Heart left ventricle (tissue), 16 donors: Measurements from ENCODE around the gene LIN9. TPM values are rescaled to one million over a fixed set of nuclear protein-coding genes. Genes with fewer than 3 reads are reported as not detected.

Source experiments
- ATAC-seq, 4 donors: fragments of 200-7000 bp; cut with Tn5 transposase; one replicate each; pipeline ENCODE4 v1.9.1; 2020 to 2022; ENCODE audit warnings: moderate library complexity in 4 of 4, mild to moderate bottlenecking in 3 of 4, moderate number of reproducible peaks in 1 of 4
- DNase-seq, 5 donors: peaks; one replicate each; pipeline ENCODE4 v3.0.0-alpha.2; 2020
- H3K27ac ChIP-seq, 12 donors: fragments of 200-600 bp; sonication (generic) in 4 of 12; one replicate each; pipeline versions ENCODE4 v1.5.0 to v1.8.0; 2016 to 2022; ENCODE audit warnings: mild to moderate bottlenecking in 2 of 12
- H3K27me3 ChIP-seq, 9 donors: fragments of 200-600 bp; sonication (generic) in 2 of 9; one replicate each; pipeline versions ENCODE4 v1.5.1 to v1.8.0; 2016 to 2022; ENCODE audit warnings: mild to moderate bottlenecking in 3 of 9
- H3K36me3 ChIP-seq, 9 donors: fragments of 200-600 bp; sonication (generic) in 2 of 9; one replicate each; pipeline versions ENCODE4 v1.5.0 to v1.8.0; 2018 to 2022; ENCODE audit warnings: mild to moderate bottlenecking in 2 of 9
- H3K4me1 ChIP-seq, 12 donors: fragments of 200-600 bp; sonication (generic) in 4 of 12; one replicate each; pipeline versions ENCODE4 v1.5.0 to v1.8.0; 2016 to 2022; ENCODE audit warnings: mild to moderate bottlenecking in 3 of 12
- H3K4me3 ChIP-seq, 12 donors: fragments of 200-600 bp; sonication (generic) in 4 of 12; one replicate each; pipeline versions ENCODE4 v1.5.0 to v1.8.0; 2017 to 2022; ENCODE audit warnings: mild to moderate bottlenecking in 9 of 12, moderate library complexity in 4 of 12
- H3K9me3 ChIP-seq, 12 donors: fragments of 200-600 bp; sonication (generic) in 4 of 12; one replicate each; pipeline versions ENCODE4 v1.5.0 to v1.8.0; 2016 to 2022; ENCODE audit warnings: mild to moderate bottlenecking in 1 of 12
- CTCF ChIP-seq, 12 donors: fragments of 200-600 bp; sonication (generic) in 4 of 12; IDR thresholded peaks; one replicate each; pipeline versions ENCODE4 v1.5.0 to v1.8.0; 2018 to 2022; ENCODE audit warnings: antibody characterized with exemption in 12 of 12, mild to moderate bottlenecking in 5 of 12
- POLR2A ChIP-seq, 2 donors: fragments of 450-650 bp; IDR thresholded peaks; one replicate each; pipeline ENCODE4 v1.6.1; 2017; ENCODE audit warnings: antibody characterized with exemption in 2 of 2, mild to moderate bottlenecking in 2 of 2, moderate library complexity in 2 of 2
- WGBS, 4 donors: extraction: QIAGEN DNeasy Blood & Tissue Kit in 2 of 4; methylation state at CpG; one replicate each; pipeline versions ENCODE4 v1.1.5 to v1.1.7; 2013 to 2018; 5-methylcytosine and 5-hydroxymethylcytosine counted together
- intact Hi-C, 10 donors: fragments of 100-400 bp; cut with DNase I; formaldehyde crosslinking; loops; one replicate each; pipeline versions ENCODE4 v1.11.1 to v1.14.2; 2022
- polyA plus RNA-seq, 2 donors: library from polyadenylated mRNA; stranded (reverse); fragments of 200-250 nt; gene quantifications; one replicate each; pipeline ENCODE4 v1.2.3, GENCODE V29; 2013
- total RNA-seq, 9 donors: library from RNA; depleted of rRNA in 2 of 9; stranded (reverse); fragments of >200 nt in 2 of 9; fragmentation: NEBNext Ultra II Directional in 3 of 9; extraction: Animal tissue kit (Norgen Biotek cat#: 25700) in 3 of 9; gene quantifications; one replicate each; pipeline versions ENCODE4 v1.1.0 to v1.2.4, GENCODE V29; 2016 to 2023
- donor health status: ischemic (EF 13 %, LVEDD 7.1; RV severe dilation, severe dysfunction).
- donor health status: healthy with polysubstance abuse.
- donor health status: DM: no; HTN: yes; CAD: no.
- donor health status: DM: no; HTN: no; CAD: no.
- donor health status: ischemic (EF 25% LVEDD 6.9; RV normal size, moderate dysfunction).
- donor health status: ischemic (EF 25% LVEDD 5.7; RV mildly dilated, moderate dysfunction).
- donor health status: healthy.
- donor health status: DM: yes; HTN: yes; CAD: no.
- donor health status: ischemic (EF 35%, LVEDD 5.7; RV mildly dilated, moderate dysfunction).
- donor health status: nonischemic (EF 11% LVEDD 7.7; RV severe dilation, severe dysfunction).
- donor health status: DM: yes; HTN: yes; CAD: no.
- donor health status: PGD.
- donor health status: ischemic (EF 29% LVEDD 5.4; RV normal size, mild dysfunction).
- donor health status: nonischemic (EF 23%, LVEDD 6.1; RV moderate dilation, normal function).

Gene LIN9
- total and polyA plus RNA-seq, 11 donors, result 10.9 to 21.0 (median 17.7) TPM

- no peak for DNase-seq
- Histone ChIP-seq H3K9me3 (no peaks in the 10 kb centered on the region), H3K4me3 (no peak overlapping the region), H3K27me3 (no peaks in the 10 kb centered on the region), H3K4me1 (peaks cover 0 to 13% (median 0%) of the 10 kb centered on the region in 12 donors), H3K36me3 (peaks cover 0 to 31% (median 9%) of the 10 kb centered on the region in 9 donors), H3K27ac (no peak overlapping the region)
- intact Hi-C loops, result loop anchor here in 1 of 10 donors (10.0 kb wide), 1 partner anchor 96 kb away; no protein-coding TSS in a partner anchor
- TF ChIP-seq CTCF (IDR thresholded peaks at IDR 0.05) (no peak), POLR2A (IDR thresholded peaks at IDR 0.05) (no peak)
- WGBS, 4 donors, result 54 to 60% (median 56%) methylated on average over 3 of the region's 3 CpGs
- no peak for ATAC-seq
Measured at GRCh38 chr1:226248796-226249195, 60.2 kb downstream of the LIN9 start.

- Histone ChIP-seq H3K9me3 (no peaks in the 10 kb centered on the region), H3K4me3 (no peak overlapping the region), H3K4me1 (peaks cover 0 to 13% (median 0%) of the 10 kb centered on the region in 12 donors), H3K27ac (peak overlapping the region in 1 of 12 donors; percentile 3), H3K27me3 (no peaks in the 10 kb centered on the region), H3K36me3 (peaks cover 0 to 32% (median 6%) of the 10 kb centered on the region in 9 donors)
- ATAC-seq (no peak), DNase-seq (no peak)
- no peak for TF ChIP-seq POLR2A (IDR thresholded peaks at IDR 0.05)
- TF ChIP-seq CTCF (IDR thresholded peaks at IDR 0.05), result no peak
- intact Hi-C loops, result loop anchor here in 1 of 10 donors (10.0 kb wide), 1 partner anchor 97 kb away; no protein-coding TSS in a partner anchor
- 41 to 51% (median 49%) methylated on average over 2 of the region's 2 CpGs for WGBS, 4 donors
Measured at GRCh38 chr1:226248091-226248490, 60.9 kb downstream of the LIN9 start.

GRCh38 chr1:226239421-226239820 lies 69.5 kb downstream of the LIN9 start:
- DNase-seq, result no peak
- no peak for ATAC-seq
- 97 to 100% (median 99%) methylated on average over 3 of the region's 3 CpGs for WGBS, 4 donors
- no peak overlapping the region for H3K27ac ChIP-seq
- no peaks in the 10 kb centered on the region for H3K27me3 ChIP-seq
- no peaks in the 10 kb centered on the region for H3K4me1 ChIP-seq
- H3K4me3 ChIP-seq, result no peak overlapping the region
- intact Hi-C loops, result no loop called here
- no peaks in the 10 kb centered on the region for H3K9me3 ChIP-seq
- peaks cover 0 to 61% (median 18%) of the 10 kb centered on the region in 9 donors for H3K36me3 ChIP-seq
- TF ChIP-seq CTCF (IDR thresholded peaks at IDR 0.05) (no peak), POLR2A (IDR thresholded peaks at IDR 0.05) (no peak)

- ATAC-seq (no peak), DNase-seq (no peak)
- Histone ChIP-seq H3K9me3 (no peaks in the 10 kb centered on the region), H3K4me1 (no peaks in the 10 kb centered on the region), H3K4me3 (no peak overlapping the region), H3K27me3 (no peaks in the 10 kb centered on the region), H3K27ac (no peak overlapping the region), H3K36me3 (peaks cover 0 to 74% (median 29%) of the 10 kb centered on the region in 9 donors)
- TF ChIP-seq CTCF (IDR thresholded peaks at IDR 0.05) (no peak), POLR2A (IDR thresholded peaks at IDR 0.05) (no peak)
- intact Hi-C loops, result no loop called here
- WGBS, 4 donors, result 91 to 97% (median 94%) methylated on average over 1 of the region's 1 CpG
Measured at GRCh38 chr1:226236826-226237225, 72.1 kb downstream of the LIN9 start.
